SK-N-SH treated with all-trans-retinoic acid at 6 μM for 48 hours (cell line): ENCODE data around the gene AGR2.

ENCODE experiments used
- ARNTL ChIP-seq: fragments of 450-650 bp; formaldehyde crosslinking; IDR thresholded peaks from 2 replicates; pipeline ENCODE4 v1.5.0; 2020; ENCODE audit warnings: low read depth, mild to moderate bottlenecking, moderate library complexity, borderline replicate concordance
- ESRRG ChIP-seq: fragments of 250-450 bp; sonication (Bioruptor Pico); IDR thresholded peaks from 2 replicates; pipeline ENCODE4 v1.6.1; 2021; ENCODE audit warnings: mild to moderate bottlenecking
- GLIS3 ChIP-seq: fragments of 250-450 bp; sonication (Bioruptor Pico); IDR thresholded peaks from 2 replicates; pipeline ENCODE4 v1.5.0; 2020; ENCODE audit warnings: mild to moderate bottlenecking, moderate library complexity
- OSR1 ChIP-seq: fragments of 250-450 bp; sonication (Bioruptor Pico); IDR thresholded peaks from 2 replicates; pipeline ENCODE4 v1.8.0; 2022; ENCODE audit warnings: moderate library complexity, mild to moderate bottlenecking, inconsistent platforms
- PPARA ChIP-seq: fragments of 250-450 bp; sonication (Bioruptor Pico); IDR thresholded peaks from 2 replicates; pipeline ENCODE4 v1.5.0; 2020; ENCODE audit warnings: mild to moderate bottlenecking, borderline replicate concordance
- RARB ChIP-seq: fragments of 250-450 bp; sonication (Bioruptor Pico); IDR thresholded peaks from 2 replicates; pipeline ENCODE4 v1.8.0; 2021; ENCODE audit warnings: mild to moderate bottlenecking, moderate library complexity
- TOX ChIP-seq: fragments of 250-450 bp; sonication (Bioruptor Pico); IDR thresholded peaks from 2 replicates; pipeline ENCODE4 v1.8.0; 2021; ENCODE audit warnings: mild to moderate bottlenecking, moderate library complexity, borderline replicate concordance
- ZFP3 ChIP-seq: fragments of 250-450 bp; sonication (Bioruptor Pico); IDR thresholded peaks from 2 replicates; pipeline ENCODE4 v1.5.0; 2020; ENCODE audit warnings: mild to moderate bottlenecking, moderate library complexity
- ZFP30 ChIP-seq: fragments of 450-650 bp; formaldehyde crosslinking; IDR thresholded peaks from 2 replicates; pipeline ENCODE4 v1.5.0; 2022; ENCODE audit warnings: mild to moderate bottlenecking, moderate library complexity
- TF ChIP-seq, protein P1 (sequence below): fragments of 250-450 bp; sonication (Bioruptor Pico); IDR thresholded peaks from 2 replicates; pipeline ENCODE4 v1.5.0; 2020; ENCODE audit warnings: mild to moderate bottlenecking, moderate library complexity
- TF ChIP-seq, protein P2 (sequence below): fragments of 250-450 bp; sonication (Bioruptor Pico); IDR thresholded peaks from 2 replicates; pipeline ENCODE4 v1.8.0; 2020; ENCODE audit warnings: mild to moderate bottlenecking, moderate library complexity, borderline replicate concordance
- TF ChIP-seq, protein P3 (sequence below): fragments of 250-450 bp; sonication (Bioruptor Pico); IDR thresholded peaks from 2 replicates; pipeline ENCODE4 v1.5.1; 2020; ENCODE audit warnings: low read depth, mild to moderate bottlenecking, moderate library complexity

DNA sequence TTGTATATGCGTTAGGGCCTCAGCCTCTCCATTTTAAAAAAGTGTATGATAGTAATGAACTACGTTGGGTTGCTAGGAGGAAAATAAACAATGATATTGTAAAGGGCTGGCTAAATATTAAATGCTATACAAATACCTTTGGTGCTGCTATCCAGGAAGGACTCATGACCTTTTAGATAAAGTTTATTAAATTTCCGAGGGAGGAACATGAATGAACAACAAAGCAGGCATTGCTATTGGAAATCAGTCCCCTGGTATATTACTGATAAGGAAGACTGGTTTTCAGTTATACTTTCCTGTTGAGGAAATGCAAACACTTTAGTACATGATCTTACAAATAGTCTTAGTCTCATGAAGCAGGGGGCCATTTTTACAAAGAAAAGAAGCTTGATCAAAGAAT is 17.2 kb upstream of the AGR2 start:
- no peak for TF ChIP-seq PPARA
- TF ChIP-seq RARB, result no peak
- TF ChIP-seq, protein P1, sequence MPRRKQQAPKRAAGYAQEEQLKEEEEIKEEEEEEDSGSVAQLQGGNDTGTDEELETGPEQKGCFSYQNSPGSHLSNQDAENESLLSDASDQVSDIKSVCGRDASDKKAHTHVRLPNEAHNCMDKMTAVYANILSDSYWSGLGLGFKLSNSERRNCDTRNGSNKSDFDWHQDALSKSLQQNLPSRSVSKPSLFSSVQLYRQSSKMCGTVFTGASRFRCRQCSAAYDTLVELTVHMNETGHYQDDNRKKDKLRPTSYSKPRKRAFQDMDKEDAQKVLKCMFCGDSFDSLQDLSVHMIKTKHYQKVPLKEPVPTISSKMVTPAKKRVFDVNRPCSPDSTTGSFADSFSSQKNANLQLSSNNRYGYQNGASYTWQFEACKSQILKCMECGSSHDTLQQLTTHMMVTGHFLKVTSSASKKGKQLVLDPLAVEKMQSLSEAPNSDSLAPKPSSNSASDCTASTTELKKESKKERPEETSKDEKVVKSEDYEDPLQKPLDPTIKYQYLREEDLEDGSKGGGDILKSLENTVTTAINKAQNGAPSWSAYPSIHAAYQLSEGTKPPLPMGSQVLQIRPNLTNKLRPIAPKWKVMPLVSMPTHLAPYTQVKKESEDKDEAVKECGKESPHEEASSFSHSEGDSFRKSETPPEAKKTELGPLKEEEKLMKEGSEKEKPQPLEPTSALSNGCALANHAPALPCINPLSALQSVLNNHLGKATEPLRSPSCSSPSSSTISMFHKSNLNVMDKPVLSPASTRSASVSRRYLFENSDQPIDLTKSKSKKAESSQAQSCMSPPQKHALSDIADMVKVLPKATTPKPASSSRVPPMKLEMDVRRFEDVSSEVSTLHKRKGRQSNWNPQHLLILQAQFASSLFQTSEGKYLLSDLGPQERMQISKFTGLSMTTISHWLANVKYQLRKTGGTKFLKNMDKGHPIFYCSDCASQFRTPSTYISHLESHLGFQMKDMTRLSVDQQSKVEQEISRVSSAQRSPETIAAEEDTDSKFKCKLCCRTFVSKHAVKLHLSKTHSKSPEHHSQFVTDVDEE (CRISPR knock-in tag), result no peak
- TF ChIP-seq, protein P2, sequence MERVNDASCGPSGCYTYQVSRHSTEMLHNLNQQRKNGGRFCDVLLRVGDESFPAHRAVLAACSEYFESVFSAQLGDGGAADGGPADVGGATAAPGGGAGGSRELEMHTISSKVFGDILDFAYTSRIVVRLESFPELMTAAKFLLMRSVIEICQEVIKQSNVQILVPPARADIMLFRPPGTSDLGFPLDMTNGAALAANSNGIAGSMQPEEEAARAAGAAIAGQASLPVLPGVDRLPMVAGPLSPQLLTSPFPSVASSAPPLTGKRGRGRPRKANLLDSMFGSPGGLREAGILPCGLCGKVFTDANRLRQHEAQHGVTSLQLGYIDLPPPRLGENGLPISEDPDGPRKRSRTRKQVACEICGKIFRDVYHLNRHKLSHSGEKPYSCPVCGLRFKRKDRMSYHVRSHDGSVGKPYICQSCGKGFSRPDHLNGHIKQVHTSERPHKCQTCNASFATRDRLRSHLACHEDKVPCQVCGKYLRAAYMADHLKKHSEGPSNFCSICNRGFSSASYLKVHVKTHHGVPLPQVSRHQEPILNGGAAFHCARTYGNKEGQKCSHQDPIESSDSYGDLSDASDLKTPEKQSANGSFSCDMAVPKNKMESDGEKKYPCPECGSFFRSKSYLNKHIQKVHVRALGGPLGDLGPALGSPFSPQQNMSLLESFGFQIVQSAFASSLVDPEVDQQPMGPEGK (CRISPR knock-in tag), result no peak
- TF ChIP-seq, protein P3, sequence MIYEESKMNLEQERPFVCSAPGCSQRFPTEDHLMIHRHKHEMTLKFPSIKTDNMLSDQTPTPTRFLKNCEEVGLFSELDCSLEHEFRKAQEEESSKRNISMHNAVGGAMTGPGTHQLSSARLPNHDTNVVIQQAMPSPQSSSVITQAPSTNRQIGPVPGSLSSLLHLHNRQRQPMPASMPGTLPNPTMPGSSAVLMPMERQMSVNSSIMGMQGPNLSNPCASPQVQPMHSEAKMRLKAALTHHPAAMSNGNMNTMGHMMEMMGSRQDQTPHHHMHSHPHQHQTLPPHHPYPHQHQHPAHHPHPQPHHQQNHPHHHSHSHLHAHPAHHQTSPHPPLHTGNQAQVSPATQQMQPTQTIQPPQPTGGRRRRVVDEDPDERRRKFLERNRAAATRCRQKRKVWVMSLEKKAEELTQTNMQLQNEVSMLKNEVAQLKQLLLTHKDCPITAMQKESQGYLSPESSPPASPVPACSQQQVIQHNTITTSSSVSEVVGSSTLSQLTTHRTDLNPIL (CRISPR knock-in tag), result no peak
- no peak for TF ChIP-seq ZFP3
- TF ChIP-seq TOX (CRISPR knock-in tag), result no peak
- no peak for TF ChIP-seq GLIS3 (CRISPR knock-in tag)
- TF ChIP-seq ZFP30 (CRISPR knock-in tag), result no peak
- TF ChIP-seq OSR1, result no peak
- no peak for TF ChIP-seq ARNTL
- TF ChIP-seq ESRRG (CRISPR knock-in tag), result no peak
